ENCODE data around the gene PRKAA1.
"Not testable (repeated sequence)": the region's sequence is repeated elsewhere in the genome, so short reads cannot be mapped to it uniquely, and the experiment has no call there.

Gene PRKAA1

DNA sequence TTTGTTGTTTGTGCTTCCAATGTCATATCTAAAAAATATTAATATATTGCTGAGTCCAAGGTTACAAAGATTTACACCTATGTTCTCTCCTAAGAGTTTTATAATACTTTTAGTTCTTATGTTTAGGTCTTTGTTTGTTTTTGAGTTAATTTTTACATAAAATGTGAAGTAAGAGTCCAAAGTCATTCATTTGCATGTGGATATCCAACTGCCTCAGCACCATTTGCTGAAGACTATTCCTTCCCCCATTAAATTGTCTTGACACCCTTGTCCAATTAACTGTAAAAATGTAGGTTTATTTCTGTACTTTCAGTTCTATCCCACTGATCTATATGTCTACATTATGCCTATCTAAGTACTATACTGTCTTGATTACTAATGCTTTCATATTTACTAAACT, 78.1 kb downstream of the PRKAA1 start:
- no peak for FAIRE-seq

DNA sequence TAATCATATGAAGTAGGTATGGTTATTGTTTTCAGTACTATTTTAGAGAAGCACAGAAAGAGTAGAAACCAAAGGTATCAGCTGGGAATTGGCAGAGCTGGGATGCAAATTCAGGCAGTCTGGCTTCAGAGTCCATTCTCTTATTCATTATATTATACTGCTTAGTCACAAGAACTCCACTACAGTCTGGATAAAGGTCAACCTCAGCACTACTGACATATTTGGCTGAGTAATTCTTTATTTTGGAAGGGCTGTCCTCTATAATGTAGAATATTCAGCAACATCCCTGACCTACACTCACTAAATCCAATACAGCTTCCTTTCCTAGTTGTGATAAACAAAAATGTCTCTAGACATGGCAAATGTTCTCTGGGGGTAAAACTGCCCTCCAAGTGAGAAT, 80.9 kb downstream of the PRKAA1 start:
- no peak for FAIRE-seq

DNA sequence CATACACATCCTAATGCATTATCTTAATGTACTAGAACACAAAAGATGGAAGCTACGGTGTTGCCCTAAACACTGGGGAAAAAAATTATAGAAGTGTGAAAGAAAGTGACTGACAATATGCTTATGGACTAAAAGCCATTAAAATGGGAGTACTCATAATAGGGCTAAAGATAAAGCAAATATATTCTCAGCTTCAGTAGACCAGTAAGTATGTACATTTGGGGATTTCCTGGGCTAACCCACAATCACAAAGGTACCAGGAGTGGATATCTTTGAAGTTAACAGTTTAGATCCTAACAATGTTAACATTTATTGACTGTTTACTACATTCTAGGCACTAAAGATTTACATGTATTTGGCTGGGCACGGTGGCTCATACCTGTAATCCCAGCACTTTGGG, 81.6 kb downstream of the PRKAA1 start:
- no peak for FAIRE-seq

DNA sequence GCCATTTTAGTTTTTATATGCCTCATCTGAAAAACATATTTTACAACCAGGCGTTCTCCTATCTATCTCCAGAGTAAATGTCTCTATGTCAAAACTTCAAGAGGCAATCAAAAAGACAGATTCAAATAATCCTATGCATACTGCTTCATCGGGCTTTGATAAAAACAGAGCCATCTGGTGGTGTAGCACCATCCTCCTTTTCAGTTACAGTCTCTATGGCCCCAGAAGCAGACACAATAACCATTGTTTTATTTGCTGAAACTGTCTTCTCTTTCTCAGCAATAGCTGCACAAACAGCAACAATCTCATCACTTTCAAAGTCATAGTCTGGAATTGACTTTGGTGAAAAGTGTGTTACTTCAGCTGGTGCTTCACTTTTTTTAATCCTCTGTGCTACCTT, 82.2 kb downstream of the PRKAA1 start:
- no peak for FAIRE-seq

DNA sequence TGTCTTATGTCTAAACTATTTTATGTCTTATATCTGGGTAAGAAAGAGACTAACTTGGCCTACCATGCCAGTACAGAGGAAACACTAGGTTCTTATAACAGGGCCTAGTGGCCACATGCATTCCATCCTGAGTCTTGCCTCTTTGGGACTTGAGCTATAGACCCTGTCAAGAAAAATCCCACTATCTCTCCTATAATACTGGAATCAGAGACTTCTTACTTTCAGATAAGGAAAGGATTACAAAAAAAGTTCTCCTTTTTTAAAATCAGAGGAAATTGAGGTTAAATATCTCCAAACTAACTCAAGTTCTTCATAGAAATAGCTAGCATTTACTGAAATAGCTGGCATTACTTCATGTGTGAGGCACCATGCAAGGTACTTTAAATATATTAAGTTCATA, 84.2 kb downstream of the PRKAA1 start:
- FAIRE-seq = no peak

DNA sequence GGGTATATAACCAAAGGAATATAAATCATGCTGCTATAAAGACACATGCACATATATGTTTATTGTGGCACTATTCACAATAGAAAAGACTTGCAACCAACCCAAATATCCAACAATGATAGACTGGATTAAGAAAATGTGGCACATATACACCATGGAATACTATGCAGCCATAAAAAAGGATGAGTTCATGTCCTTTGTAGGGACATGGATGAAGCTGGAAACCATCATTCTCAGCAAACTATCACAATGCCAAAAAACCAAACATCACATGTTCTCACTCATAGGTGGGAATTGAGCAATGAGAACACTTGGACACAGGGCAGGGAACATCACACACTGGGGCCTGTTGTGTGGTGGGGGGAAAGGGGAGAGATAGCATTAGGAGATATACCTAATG, 87.6 kb downstream of the PRKAA1 start:
- FAIRE-seq = not testable (repeated sequence)
